C4-2B (cell line): ENCODE measurements around the gene GAS7.

ENCODE experiments used
- CTCF ChIP-seq: fragments of 450-650 bp; conservative IDR thresholded peaks from 2 replicates; pipeline ENCODE4 v1.5.1; 2017; ENCODE audit warnings: mild to moderate bottlenecking
- ZFX ChIP-seq: fragments of 450-650 bp; IDR thresholded peaks from 2 replicates; pipeline ENCODE4 v1.6.1; 2017

GRCh38 chr17:10170233-10170632 lies 28.2 kb downstream of the GAS7 start:
- TF ChIP-seq CTCF (no peak), ZFX (no peak)
